GM12878 (cell line): Measurements from ENCODE around the gene COQ3. TPM values are rescaled to one million over a fixed set of nuclear protein-coding genes. Genes with fewer than 3 reads are reported as not detected.

Source experiments
- BCL11A ChIP-seq: IDR thresholded peaks from 2 replicates; pipeline ENCODE4 v1.6.1; 2011; ENCODE audit warnings: low read depth, low read length
- E2F4 ChIP-seq: IDR thresholded peaks from 2 replicates; pipeline ENCODE4 v1.6.1; 2012; ENCODE audit warnings: low read depth, low read length, improper control_type of control experiment
- HSF1 ChIP-seq: fragments of 150-350 bp; IDR thresholded peaks from 2 replicates; pipeline ENCODE4 v1.6.1; 2014; ENCODE audit warnings: mild to moderate bottlenecking, low read depth, low read length
- IKZF1 ChIP-seq: fragments of 450-650 bp; conservative IDR thresholded peaks from 2 replicates; pipeline ENCODE4 v1.6.1; 2017; ENCODE audit warnings: antibody characterized with exemption, mild to moderate bottlenecking
- IKZF2 ChIP-seq, 2 experiments: fragments of 450-650 bp; IDR thresholded peaks; 2 replicates each; pipeline ENCODE4 v1.6.1; 2017; ENCODE audit warnings: mild to moderate bottlenecking in 2 of 2, moderate library complexity in 2 of 2
- KAT2A ChIP-seq: conservative IDR thresholded peaks from 2 replicates; pipeline ENCODE4 v1.6.1; 2011; ENCODE audit warnings: low read depth, low read length; ENCODE audit not compliant: control insufficient read depth
- MEF2A ChIP-seq: IDR thresholded peaks from 2 replicates; pipeline ENCODE4 v1.6.1; 2011; ENCODE audit warnings: low read depth, mild to moderate bottlenecking, low read length, moderate library complexity; ENCODE audit not compliant: insufficient read depth
- MEF2B ChIP-seq: fragments of 450-650 bp; IDR thresholded peaks from 2 replicates; pipeline ENCODE4 v1.6.1; 2018; ENCODE audit warnings: mild to moderate bottlenecking, moderate library complexity; ENCODE audit not compliant: partially characterized antibody, poor library complexity, severe bottlenecking
- RUNX3 ChIP-seq: IDR thresholded peaks from 2 replicates; pipeline ENCODE4 v1.6.1; 2012; ENCODE audit warnings: low read length, inconsistent platforms
- SPI1 ChIP-seq: IDR thresholded peaks from 2 replicates; pipeline ENCODE4 v1.6.1; 2011; ENCODE audit warnings: low read depth, mild to moderate bottlenecking, low read length, moderate library complexity, borderline replicate concordance; ENCODE audit not compliant: insufficient read depth
- ZBTB4 ChIP-seq: fragments of 450-650 bp; formaldehyde crosslinking; IDR thresholded peaks from 2 replicates; pipeline ENCODE4 v1.4.0; 2022; ENCODE audit warnings: mild to moderate bottlenecking, moderate library complexity
- polyA plus RNA-seq, 11 experiments: library from polyadenylated mRNA; depleted of rRNA in 4 of 11; unstranded in 6 of 11; stranded (reverse) in 5 of 11; fragments of >200 nt; fragmentation: Nextera tagmentation in 4 of 11; fragmentation: Illumina TruSeq in 1 of 11; extraction: Ambion mirVana in 4 of 11; extraction: Trizol in 1 of 11; gene quantifications; 1 replicate in 1 of 11; 2 replicates in 10 of 11; pipeline versions ENCODE4 v1.2.1 to v1.2.3, GENCODE V29; 2011 to 2016; ENCODE audit warnings: inconsistent platforms in 2 of 11, missing spikeins in 2 of 11, low read depth in 1 of 11
- total RNA-seq, 4 experiments: library from RNA; depleted of rRNA in 3 of 4; stranded (reverse); fragments of >200 nt in 3 of 4; fragmentation: Illumina TruSeq in 1 of 4; extraction: Trizol in 1 of 4; gene quantifications; 2 replicates each; pipeline versions ENCODE4 v1.2.1 to v1.2.3, GENCODE V29; 2013 to 2021
- TF ChIP-seq, protein P1 (sequence below): IDR thresholded peaks from 2 replicates; pipeline ENCODE4 v1.6.1; 2012; ENCODE audit warnings: low read depth, low read length, improper control_type of control experiment
- TF ChIP-seq, protein P2 (sequence below): IDR thresholded peaks from 2 replicates; pipeline ENCODE4 v1.6.1; 2012; ENCODE audit warnings: mild to moderate bottlenecking, low read depth, low read length

COQ3 gene
- total and polyA plus RNA-seq, 10 of the 15 experiments (the other 5 are each of a cell fraction or from before 2014, with no cell fraction given) = 9.3 to 50.6 (median 16.0) TPM

GRCh38 chr6:99416892-99417767 lies 23.1 kb upstream of the COQ3 start (continued):
- TF ChIP-seq BCL11A (no peak), KAT2A (no peak), MEF2B (no peak), ZBTB4 (CRISPR knock-in tag) (no peak), HSF1 (no peak), MEF2A (no peak), E2F4 (no peak), RUNX3 (peak; percentile 37; the same call in 1 of the 2 replicates), SPI1 (no peak), IKZF2 (IDR thresholded peaks at IDR 0.05) (peak; percentile 81 to 82), IKZF1 (peak; percentile 71)
- TF ChIP-seq, protein P1, sequence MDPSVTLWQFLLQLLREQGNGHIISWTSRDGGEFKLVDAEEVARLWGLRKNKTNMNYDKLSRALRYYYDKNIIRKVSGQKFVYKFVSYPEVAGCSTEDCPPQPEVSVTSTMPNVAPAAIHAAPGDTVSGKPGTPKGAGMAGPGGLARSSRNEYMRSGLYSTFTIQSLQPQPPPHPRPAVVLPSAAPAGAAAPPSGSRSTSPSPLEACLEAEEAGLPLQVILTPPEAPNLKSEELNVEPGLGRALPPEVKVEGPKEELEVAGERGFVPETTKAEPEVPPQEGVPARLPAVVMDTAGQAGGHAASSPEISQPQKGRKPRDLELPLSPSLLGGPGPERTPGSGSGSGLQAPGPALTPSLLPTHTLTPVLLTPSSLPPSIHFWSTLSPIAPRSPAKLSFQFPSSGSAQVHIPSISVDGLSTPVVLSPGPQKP = no peak
- TF ChIP-seq, protein P2, sequence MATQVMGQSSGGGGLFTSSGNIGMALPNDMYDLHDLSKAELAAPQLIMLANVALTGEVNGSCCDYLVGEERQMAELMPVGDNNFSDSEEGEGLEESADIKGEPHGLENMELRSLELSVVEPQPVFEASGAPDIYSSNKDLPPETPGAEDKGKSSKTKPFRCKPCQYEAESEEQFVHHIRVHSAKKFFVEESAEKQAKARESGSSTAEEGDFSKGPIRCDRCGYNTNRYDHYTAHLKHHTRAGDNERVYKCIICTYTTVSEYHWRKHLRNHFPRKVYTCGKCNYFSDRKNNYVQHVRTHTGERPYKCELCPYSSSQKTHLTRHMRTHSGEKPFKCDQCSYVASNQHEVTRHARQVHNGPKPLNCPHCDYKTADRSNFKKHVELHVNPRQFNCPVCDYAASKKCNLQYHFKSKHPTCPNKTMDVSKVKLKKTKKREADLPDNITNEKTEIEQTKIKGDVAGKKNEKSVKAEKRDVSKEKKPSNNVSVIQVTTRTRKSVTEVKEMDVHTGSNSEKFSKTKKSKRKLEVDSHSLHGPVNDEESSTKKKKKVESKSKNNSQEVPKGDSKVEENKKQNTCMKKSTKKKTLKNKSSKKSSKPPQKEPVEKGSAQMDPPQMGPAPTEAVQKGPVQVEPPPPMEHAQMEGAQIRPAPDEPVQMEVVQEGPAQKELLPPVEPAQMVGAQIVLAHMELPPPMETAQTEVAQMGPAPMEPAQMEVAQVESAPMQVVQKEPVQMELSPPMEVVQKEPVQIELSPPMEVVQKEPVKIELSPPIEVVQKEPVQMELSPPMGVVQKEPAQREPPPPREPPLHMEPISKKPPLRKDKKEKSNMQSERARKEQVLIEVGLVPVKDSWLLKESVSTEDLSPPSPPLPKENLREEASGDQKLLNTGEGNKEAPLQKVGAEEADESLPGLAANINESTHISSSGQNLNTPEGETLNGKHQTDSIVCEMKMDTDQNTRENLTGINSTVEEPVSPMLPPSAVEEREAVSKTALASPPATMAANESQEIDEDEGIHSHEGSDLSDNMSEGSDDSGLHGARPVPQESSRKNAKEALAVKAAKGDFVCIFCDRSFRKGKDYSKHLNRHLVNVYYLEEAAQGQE = no peak
